B cell (primary cell): ENCODE measurements around the gene COX6B2. TPM values are rescaled to one million over a fixed set of nuclear protein-coding genes. Genes with fewer than 3 reads are reported as not detected.

Source experiments
- ATAC-seq: fragments of 200-7000 bp; cut with Tn5 transposase; one replicate; pipeline ENCODE4 v1.10.0; 2021; ENCODE audit warnings: low read depth, mild to moderate bottlenecking, moderate number of reproducible peaks, moderate library complexity
- CTCF ChIA-PET: fragments of 350-600 bp; sonication (Branson Sonifier 250); formaldehyde crosslinking; loops from one replicate; lab custom pipeline; 2021; ENCODE audit warnings: antibody characterized with exemption, inconsistent platforms; lab: Charles Lee
- POLR2A ChIA-PET: fragments of 350-600 bp; sonication (Branson Sonifier 250); formaldehyde crosslinking; loops from one replicate; lab custom pipeline; 2021; ENCODE audit warnings: antibody characterized with exemption; lab: Charles Lee
- DNase-seq: peaks from one replicate; pipeline ENCODE4 v3.0.0; 2013
- H2AFZ ChIP-seq: 2 replicates; pipeline ENCODE4 v1.6.1; 2012; ENCODE audit warnings: mild to moderate bottlenecking, low read depth, low read length; ENCODE audit not compliant: insufficient read depth, poor library complexity, severe bottlenecking
- H3K27ac ChIP-seq, 2 donors: 1 replicate in 1 of 2; 2 replicates in 1 of 2; pipeline ENCODE4 v1.5.1; 2012 to 2013; ENCODE audit warnings: low read length in 2 of 2, mild to moderate bottlenecking in 2 of 2, moderate library complexity in 1 of 2
- H3K27me3 ChIP-seq, 4 experiments: fragments of 200-600 bp in 1 of 4; sonication (generic) in 1 of 4; replicated peaks in 1 of 4; 1 replicate in 2 of 4; 2 replicates in 2 of 4; pipeline versions ENCODE4 v1.6.1 to v1.7.0; 2013 to 2016; ENCODE audit warnings: low read length in 3 of 4, mild to moderate bottlenecking in 2 of 4, mixed read lengths in 1 of 4, moderate library complexity in 1 of 4; ENCODE audit not compliant: insufficient read depth in 4 of 4, control insufficient read depth in 3 of 4; ENCODE audit errors: control extremely low read depth in 1 of 4
- H3K36me3 ChIP-seq, 2 experiments: replicated peaks in 1 of 2; 1 replicate in 1 of 2; 2 replicates in 1 of 2; pipeline versions ENCODE4 v1.6.1 to v1.7.1; 2013; ENCODE audit warnings: low read length in 1 of 2; ENCODE audit not compliant: insufficient read depth in 2 of 2, control insufficient read depth in 1 of 2; ENCODE audit errors: control extremely low read depth in 1 of 2, extremely low read depth in 1 of 2
- H3K4me1 ChIP-seq, 2 donors: fragments of 200-600 bp in 1 of 2; sonication (generic) in 1 of 2; 1 replicate in 1 of 2; 2 replicates in 1 of 2; pipeline versions ENCODE4 v1.5.1 to v1.6.1; 2013 to 2017; ENCODE audit warnings: low read length in 2 of 2; ENCODE audit not compliant: control insufficient read depth in 2 of 2, insufficient read depth in 2 of 2
- H3K4me2 ChIP-seq: replicated peaks from 2 replicates; pipeline ENCODE3; 2012; ENCODE audit warnings: mild to moderate bottlenecking, low read depth, low read length; ENCODE audit not compliant: poor library complexity, severe bottlenecking
- H3K4me3 ChIP-seq, 5 experiments: fragments of 200-600 bp in 1 of 5; sonication (generic) in 1 of 5; 1 replicate in 3 of 5; 2 replicates in 2 of 5; pipeline versions ENCODE4 v1.5.1 to v1.7.0; 2011 to 2016; ENCODE audit warnings: low read length in 4 of 5, mild to moderate bottlenecking in 4 of 5, low read depth in 2 of 5, control low read depth in 1 of 5, moderate library complexity in 1 of 5; ENCODE audit not compliant: insufficient read depth in 1 of 5; ENCODE audit errors: control extremely low read depth in 1 of 5, extremely low read depth in 1 of 5
- H3K79me2 ChIP-seq: fragments of 200-600 bp; sonication (generic); one replicate; pipeline ENCODE4 v1.6.0; 2016; ENCODE audit warnings: low read length; ENCODE audit not compliant: control insufficient read depth, insufficient read depth
- H3K9ac ChIP-seq: fragments of 200-600 bp; sonication (generic); 2 replicates; pipeline ENCODE4 v1.6.1; 2017; ENCODE audit warnings: mild to moderate bottlenecking, low read length, moderate library complexity
- H3K9me3 ChIP-seq, 3 donors: one replicate each; pipeline versions ENCODE4 v1.6.1 to v1.7.1; 2013; ENCODE audit warnings: low read length in 2 of 3; ENCODE audit not compliant: control insufficient read depth in 2 of 3, insufficient read depth in 1 of 3; ENCODE audit errors: control extremely low read depth in 1 of 3
- H4K20me1 ChIP-seq: 2 replicates; pipeline ENCODE4 v1.6.0; 2012; ENCODE audit warnings: mild to moderate bottlenecking, low read length; ENCODE audit not compliant: insufficient read depth, control insufficient read depth, poor library complexity, severe bottlenecking
- H3K27ac Mint-ChIP-seq: one replicate; pipeline ENCODE4 v1.8.0; 2021; ENCODE audit warnings: mixed read lengths
- H3K27me3 Mint-ChIP-seq: one replicate; pipeline ENCODE4 v1.8.0; 2021; ENCODE audit warnings: mixed read lengths
- H3K4me1 Mint-ChIP-seq: one replicate; pipeline ENCODE4 v1.8.0; 2021; ENCODE audit warnings: mixed read lengths
- H3K4me3 Mint-ChIP-seq: one replicate; pipeline ENCODE4 v1.8.0; 2021; ENCODE audit warnings: mixed read lengths
- H3K9me3 Mint-ChIP-seq: one replicate; pipeline ENCODE4 v1.8.0; 2022; ENCODE audit warnings: mixed read lengths; ENCODE audit not compliant: insufficient read depth
- EZH2 ChIP-seq: IDR thresholded peaks from 2 replicates; pipeline ENCODE4 v1.6.1; 2012; ENCODE audit warnings: borderline replicate concordance, low read depth, mild to moderate bottlenecking, moderate library complexity, low read length; ENCODE audit not compliant: insufficient read depth, poor library complexity, severe bottlenecking
- WGBS: methylation state at CpG from one replicate; pipeline ENCODE4 v1.1.5; 2013; ENCODE audit warnings: missing lambda C conversion rate; ENCODE audit not compliant: insufficient coverage; 5-methylcytosine and 5-hydroxymethylcytosine counted together
- intact Hi-C: fragments of 100-400 bp; cut with micrococcal nuclease; formaldehyde crosslinking; loops from one replicate; pipeline ENCODE4 v1.10.0; 2022
- polyA plus RNA-seq: library from polyadenylated mRNA; depleted of rRNA; stranded (reverse); fragments of >200 nt; gene quantifications from 2 replicates; pipeline ENCODE4 v1.2.3, GENCODE V29; 2012
- total RNA-seq, 2 donors: library from RNA; stranded (reverse); fragments of 120-200 nt in 1 of 2; gene quantifications; 1 replicate in 1 of 2; 2 replicates in 1 of 2; pipeline versions ENCODE4 v1.2.3 to v1.2.4, GENCODE V29; 2013 to 2022
- TF ChIP-seq, protein P1 (sequence below): fragments of 200-600 bp; IDR thresholded peaks from one replicate; pipeline ENCODE4 v1.8.0; 2022; ENCODE audit warnings: antibody characterized with exemption, mild to moderate bottlenecking

Gene COX6B2
- total and polyA plus RNA-seq, 2 donors (not counting 1 experiment from before 2014, with no cell fraction given), result not detected

DNA sequence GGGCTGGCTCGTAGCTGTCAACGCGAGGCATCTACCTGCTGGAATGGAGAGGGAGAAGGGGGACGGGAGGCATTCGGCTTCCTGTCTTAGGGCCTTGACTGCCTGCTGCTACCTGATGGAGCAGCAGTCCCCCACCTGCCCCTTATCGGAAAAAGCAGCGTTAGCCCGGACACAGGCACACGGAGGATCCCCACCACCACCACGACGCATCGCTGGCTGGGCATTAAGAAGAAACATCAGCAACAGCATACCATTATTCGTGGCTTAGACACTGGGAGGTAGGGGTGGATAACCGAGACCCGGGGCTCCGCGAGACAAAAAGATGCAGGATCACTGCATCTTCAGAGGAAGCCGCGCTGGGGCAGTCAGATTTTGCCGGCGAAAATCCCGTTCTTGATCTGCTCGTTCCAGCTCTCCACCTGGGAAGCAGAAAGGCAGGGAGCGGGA is 1.1 kb downstream of the COX6B2 start:
- H4K20me1 ChIP-seq, result no peaks in the 10 kb centered on the region
- no peak overlapping the region for H3K27ac ChIP-seq
- 9% methylated on average over 18 of the region's 24 CpGs for WGBS
- no peaks in the 10 kb centered on the region for H3K9me3 Mint-ChIP-seq
- peak overlapping the region; percentile 27 to 51 (median 33) for H3K4me3 ChIP-seq
- ATAC-seq (no peak), DNase-seq (peak; percentile 41)
- H3K27me3 Mint-ChIP-seq, result peaks cover 44% of the 10 kb centered on the region
- intact Hi-C loops, result no loop called here
- peaks cover 23 to 29% of the 10 kb centered on the region in 2 donors for H3K4me1 ChIP-seq
- H3K4me1 Mint-ChIP-seq, result peaks cover 23% of the 10 kb centered on the region
- H3K4me3 Mint-ChIP-seq, result peak overlapping the region; percentile 82
- peak overlapping the region; percentile 79 for H3K4me2 ChIP-seq
- peaks cover 0 to 18% (median 0%) of the 10 kb centered on the region in 3 donors for H3K9me3 ChIP-seq
- POLR2A ChIA-PET, result no interaction called here
- CTCF ChIA-PET, result interaction anchor here (0.9 kb wide), 1 partner anchor 212 kb away, joined by 4 read pairs; no protein-coding TSS in a partner anchor
- TF ChIP-seq, protein P1, sequence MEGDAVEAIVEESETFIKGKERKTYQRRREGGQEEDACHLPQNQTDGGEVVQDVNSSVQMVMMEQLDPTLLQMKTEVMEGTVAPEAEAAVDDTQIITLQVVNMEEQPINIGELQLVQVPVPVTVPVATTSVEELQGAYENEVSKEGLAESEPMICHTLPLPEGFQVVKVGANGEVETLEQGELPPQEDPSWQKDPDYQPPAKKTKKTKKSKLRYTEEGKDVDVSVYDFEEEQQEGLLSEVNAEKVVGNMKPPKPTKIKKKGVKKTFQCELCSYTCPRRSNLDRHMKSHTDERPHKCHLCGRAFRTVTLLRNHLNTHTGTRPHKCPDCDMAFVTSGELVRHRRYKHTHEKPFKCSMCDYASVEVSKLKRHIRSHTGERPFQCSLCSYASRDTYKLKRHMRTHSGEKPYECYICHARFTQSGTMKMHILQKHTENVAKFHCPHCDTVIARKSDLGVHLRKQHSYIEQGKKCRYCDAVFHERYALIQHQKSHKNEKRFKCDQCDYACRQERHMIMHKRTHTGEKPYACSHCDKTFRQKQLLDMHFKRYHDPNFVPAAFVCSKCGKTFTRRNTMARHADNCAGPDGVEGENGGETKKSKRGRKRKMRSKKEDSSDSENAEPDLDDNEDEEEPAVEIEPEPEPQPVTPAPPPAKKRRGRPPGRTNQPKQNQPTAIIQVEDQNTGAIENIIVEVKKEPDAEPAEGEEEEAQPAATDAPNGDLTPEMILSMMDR, result no peak
- no peak for TF ChIP-seq EZH2
- peaks cover 0 to 60% (median 24%) of the 10 kb centered on the region in 4 experiments for H3K27me3 ChIP-seq
- H3K9ac ChIP-seq, result peak overlapping the region; percentile 45
- H3K27ac Mint-ChIP-seq, result no peak overlapping the region
- no peaks in the 10 kb centered on the region for H3K36me3 ChIP-seq
- H2AFZ ChIP-seq, result peak overlapping the region; percentile 73
- no peaks in the 10 kb centered on the region for H3K79me2 ChIP-seq

DNA sequence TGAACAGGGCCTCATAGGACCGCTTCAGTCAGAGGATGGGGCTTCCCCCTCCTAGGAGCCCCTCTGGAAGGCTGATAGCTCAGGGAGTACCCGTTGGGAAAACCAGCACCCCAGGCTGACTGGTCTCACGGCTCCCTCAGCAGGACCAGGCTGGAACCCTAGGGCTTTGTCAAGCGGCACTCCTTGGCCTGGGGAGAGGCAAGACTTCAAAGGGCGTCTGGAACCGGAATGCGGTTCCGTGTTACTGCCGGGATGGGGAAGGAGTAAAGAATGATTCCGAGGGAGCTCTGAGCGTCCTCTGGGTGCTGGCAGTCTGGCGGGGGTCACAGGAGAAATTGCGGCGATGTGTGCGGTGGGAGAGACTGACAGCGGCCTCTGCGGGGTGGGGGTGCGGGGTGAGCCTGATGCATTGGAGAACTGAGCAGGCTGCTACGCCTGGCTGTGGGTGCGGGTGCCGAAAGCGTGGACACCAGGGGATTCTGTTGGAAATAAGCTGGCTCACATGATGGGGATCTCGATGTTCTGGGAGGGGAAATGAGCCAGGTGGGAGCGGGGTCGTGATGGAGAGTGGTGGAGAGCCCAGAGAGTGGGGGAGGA is 1.9 kb downstream of the COX6B2 start:
- Histone ChIP-seq H3K79me2 (no peaks in the 10 kb centered on the region), H3K36me3 (no peaks in the 10 kb centered on the region), H3K4me2 (peak overlapping the region; percentile 79), H3K9ac (no peak overlapping the region), H4K20me1 (no peaks in the 10 kb centered on the region), H2AFZ (no peak overlapping the region), H3K4me3 (no peak overlapping the region), H3K9me3 (peaks cover 0 to 18% (median 0%) of the 10 kb centered on the region in 3 donors), H3K27me3 (peaks cover 0 to 60% (median 24%) of the 10 kb centered on the region in 4 experiments), H3K27ac (no peak overlapping the region), H3K4me1 (peaks cover 23 to 29% of the 10 kb centered on the region in 2 donors)
- Mint-ChIP-seq H3K9me3 (no peaks in the 10 kb centered on the region), H3K27me3 (peaks cover 44% of the 10 kb centered on the region), H3K4me1 (peaks cover 23% of the 10 kb centered on the region), H3K4me3 (peak overlapping the region; percentile 82), H3K27ac (no peak overlapping the region)
- no peak for ATAC-seq
- no peak for DNase-seq
- 76% methylated on average over 25 of the region's 25 CpGs for WGBS
- POLR2A ChIA-PET, result no interaction called here
- intact Hi-C loops, result no loop called here
- CTCF ChIA-PET, result no interaction called here
- TF ChIP-seq EZH2, result no peak
- TF ChIP-seq, protein P1, result no peak
